ENCODE results near the gene CDC14A.

- TF ChIP-seq CTCF (IDR thresholded peaks at IDR 0.05; ENCODE audit: insufficient read depth, low read length) (no peak), REST (IDR thresholded peaks at IDR 0.05; ENCODE audit: insufficient replicate concordance, low read depth) (no peak), POLR2AphosphoS5 (IDR thresholded peaks at IDR 0.05; ENCODE audit: low read depth) (no peak), GABPA (IDR thresholded peaks at IDR 0.05; ENCODE audit: low read depth) (no peak), SPI1 (IDR thresholded peaks at IDR 0.05; ENCODE audit: borderline replicate concordance, low read depth) (no peak)
Observed at GRCh38 chr1:100502052-100502792, 149.9 kb downstream of the CDC14A start.
